GM19193 (cell line): ENCODE data around the gene IL1R1.

Experiments used
- POLR2A ChIP-seq: IDR thresholded peaks from 4 replicates; pipeline ENCODE4 v1.6.1; 2011; ENCODE audit not compliant: insufficient read depth, insufficient read length; ENCODE audit errors: extremely low read depth

IL1R1 gene, protein sequence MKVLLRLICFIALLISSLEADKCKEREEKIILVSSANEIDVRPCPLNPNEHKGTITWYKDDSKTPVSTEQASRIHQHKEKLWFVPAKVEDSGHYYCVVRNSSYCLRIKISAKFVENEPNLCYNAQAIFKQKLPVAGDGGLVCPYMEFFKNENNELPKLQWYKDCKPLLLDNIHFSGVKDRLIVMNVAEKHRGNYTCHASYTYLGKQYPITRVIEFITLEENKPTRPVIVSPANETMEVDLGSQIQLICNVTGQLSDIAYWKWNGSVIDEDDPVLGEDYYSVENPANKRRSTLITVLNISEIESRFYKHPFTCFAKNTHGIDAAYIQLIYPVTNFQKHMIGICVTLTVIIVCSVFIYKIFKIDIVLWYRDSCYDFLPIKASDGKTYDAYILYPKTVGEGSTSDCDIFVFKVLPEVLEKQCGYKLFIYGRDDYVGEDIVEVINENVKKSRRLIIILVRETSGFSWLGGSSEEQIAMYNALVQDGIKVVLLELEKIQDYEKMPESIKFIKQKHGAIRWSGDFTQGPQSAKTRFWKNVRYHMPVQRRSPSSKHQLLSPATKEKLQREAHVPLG

GRCh38 chr2:102141970-102142828 lies at the start of gene IL1R1:
TSS of gene IL1R1 (plus strand) at chr2:102142746. CDS start at chr2:102157725, 14,979 bp downstream.
- no peak for TF ChIP-seq POLR2A

DNA sequence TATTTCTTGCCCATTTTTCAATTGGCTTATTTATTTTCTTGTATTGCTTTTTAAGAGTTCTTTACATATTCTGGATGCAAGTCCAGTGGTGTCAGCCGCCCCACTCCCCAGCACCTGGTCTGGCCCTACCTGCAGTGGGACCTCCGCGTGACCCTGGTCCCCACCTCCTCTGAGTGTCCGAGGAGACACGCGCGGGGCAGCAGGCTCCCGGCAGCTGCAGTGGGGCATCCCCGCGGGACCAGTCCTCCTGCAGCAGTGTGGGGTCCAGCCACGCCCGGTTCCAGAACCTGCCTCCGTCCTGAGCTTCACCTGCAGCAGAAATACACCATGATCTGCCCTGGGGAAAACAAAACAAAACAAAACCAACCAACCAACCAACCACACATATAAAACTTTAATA lies 48.9 kb upstream of the IL1R1 start:
- TF ChIP-seq POLR2A = no peak

- TF ChIP-seq POLR2A = no peak
These were observed 47.6 kb upstream of the IL1R1 start for GRCh38 chr2:102094917-102095316.

DNA sequence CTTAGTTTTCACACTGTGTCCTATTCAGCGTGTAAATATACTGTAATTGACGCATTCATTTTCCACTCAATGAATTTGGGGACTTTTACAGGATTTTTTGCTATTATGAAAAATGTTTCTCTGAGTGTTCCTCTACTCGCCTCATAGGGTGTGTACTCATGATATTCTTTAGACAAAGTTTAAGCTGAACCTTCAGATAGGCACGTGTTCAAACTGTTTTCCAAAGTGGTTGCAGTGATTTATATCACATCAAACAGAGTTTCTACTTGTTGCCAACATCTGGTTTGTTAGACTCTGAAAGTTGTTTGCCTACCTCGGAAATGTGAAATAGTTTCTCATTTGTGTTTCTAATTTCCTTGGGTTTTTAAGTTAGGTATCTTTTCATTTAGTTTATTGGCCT lies 46.4 kb upstream of the IL1R1 start:
- no peak for TF ChIP-seq POLR2A

- TF ChIP-seq POLR2A = no peak
These were observed 43.8 kb upstream of the IL1R1 start for GRCh38 chr2:102098756-102099155.

DNA sequence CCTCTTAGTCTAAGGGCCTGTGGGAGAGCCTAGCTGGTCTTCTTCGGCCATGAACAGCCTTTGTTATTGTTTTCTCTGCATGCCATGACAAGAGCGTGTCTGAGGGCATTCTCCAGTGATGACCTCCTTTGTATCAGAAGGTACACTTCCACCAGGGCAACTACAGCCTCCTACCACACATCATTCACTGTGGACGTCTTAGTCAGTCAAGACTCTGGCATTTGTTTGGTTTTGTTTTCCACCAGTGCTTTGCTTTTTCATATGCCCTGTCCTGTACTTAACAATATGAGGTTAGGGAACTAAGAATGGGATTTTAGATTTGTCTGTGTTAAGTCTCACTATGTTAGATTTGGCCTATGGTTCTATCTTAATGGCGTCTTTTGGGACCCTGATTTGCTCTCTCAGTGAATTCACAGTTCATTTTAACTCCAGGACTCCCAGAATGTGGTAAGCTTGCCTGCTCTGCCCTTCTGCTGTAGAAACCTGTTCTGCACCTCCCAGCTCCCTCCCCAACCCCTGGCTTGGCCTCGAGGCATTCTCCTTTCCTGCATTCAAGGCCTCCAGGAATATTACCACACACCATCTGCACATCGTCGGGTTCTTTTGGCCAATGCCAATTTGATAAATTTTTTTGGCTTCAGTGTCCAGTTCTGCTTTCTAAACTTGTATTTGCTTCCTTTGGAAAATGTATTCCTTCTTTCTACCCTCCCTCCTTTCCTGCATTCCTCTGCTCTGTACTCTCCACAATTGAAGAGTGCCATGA lies 42.8 kb upstream of the IL1R1 start:
- no peak for TF ChIP-seq POLR2A

GRCh38 chr2:102100371-102101096 lies 42.0 kb upstream of the IL1R1 start:
- no peak for TF ChIP-seq POLR2A

- TF ChIP-seq POLR2A = no peak
These were observed 41.3 kb upstream of the IL1R1 start for GRCh38 chr2:102101097-102101848.

DNA sequence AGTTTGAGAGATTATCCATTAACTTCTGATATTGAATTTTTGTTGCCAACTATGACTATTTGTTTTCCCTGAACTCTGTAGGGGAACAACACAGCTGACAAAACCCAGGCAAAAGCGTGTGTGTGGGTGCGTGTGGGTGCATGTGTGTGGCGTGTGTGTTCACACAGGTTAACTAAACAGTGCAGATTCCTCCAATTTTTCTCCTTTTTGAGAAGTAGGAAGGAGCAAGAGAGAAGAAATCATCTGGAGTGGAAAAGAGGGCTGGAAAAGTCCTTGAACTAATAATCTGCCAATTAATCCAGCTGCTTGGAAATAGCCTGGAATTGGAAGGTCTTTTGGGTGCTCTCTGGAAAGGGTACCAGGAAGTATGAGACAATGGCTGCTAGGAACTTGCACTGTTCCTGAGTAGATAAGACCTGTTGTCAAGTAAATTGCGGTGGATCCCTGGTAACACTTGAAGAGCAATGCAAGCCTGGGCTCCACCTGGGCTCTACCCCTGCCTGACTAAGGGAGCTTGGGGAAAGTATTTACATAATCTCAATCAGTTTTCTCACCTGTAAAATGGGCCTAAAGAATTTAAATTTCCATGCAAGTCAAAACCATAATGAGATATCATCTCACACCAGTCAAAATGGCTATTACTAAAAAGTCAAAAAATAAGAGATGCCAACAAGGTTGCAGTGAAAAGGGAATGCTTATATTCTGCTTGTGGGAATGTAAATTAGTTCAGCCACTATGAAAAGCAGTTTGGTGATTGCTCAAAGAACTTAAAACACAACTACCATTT lies 40.5 kb upstream of the IL1R1 start:
- no peak for TF ChIP-seq POLR2A

DNA sequence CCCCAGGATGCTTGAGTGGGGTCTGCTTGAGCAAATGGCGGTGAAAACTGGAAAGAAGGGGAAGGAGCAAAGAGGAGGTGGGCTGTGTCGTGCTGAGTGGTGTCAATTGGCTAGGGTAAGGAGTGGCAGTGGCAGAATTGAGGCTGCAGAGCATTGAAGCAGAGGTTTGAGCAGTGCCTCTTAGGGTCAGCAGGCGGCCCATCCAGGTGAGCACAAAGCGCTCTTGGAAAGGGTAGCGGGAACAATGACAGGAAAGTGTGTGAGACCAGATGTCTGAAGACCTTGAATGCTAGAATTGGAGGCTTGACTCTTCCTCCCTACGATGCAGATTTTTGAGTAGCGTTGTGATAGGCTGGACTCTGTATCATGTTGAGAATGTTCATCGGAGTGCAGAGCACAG lies 39.3 kb upstream of the IL1R1 start:
- TF ChIP-seq POLR2A = no peak

- TF ChIP-seq POLR2A = peak; percentile 37
These were observed 38.3 kb upstream of the IL1R1 start for GRCh38 chr2:102103992-102104871.

GRCh38 chr2:102106133-102106556 lies 36.4 kb upstream of the IL1R1 start:
- no peak for TF ChIP-seq POLR2A

DNA sequence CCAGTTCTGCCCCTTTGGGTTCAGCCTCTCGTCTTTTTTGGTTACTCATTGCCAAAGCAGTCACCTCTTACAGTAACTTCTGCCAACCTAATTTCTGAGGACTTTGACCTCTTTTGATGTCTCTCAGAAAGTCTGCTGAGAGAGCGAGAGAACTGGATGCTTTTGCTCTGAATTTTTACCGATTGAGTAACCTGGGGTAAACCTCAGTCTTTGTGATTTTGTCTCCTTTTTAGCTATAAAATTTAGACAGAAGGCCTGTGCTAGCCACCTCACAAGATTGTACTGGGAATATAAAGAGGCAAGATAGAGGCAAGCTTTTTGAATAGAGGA lies 34.8 kb upstream of the IL1R1 start:
- TF ChIP-seq POLR2A = no peak
